Endothelial cell of umbilical vein (primary cell): ENCODE measurements around the gene PXK. TPM values are rescaled to one million over a fixed set of nuclear protein-coding genes. Genes with fewer than 3 reads are reported as not detected.

Experiments used
- BruUV-seq: library from RNA; stranded (reverse); fragments of 400-500 nt; replicated peaks from 2 replicates; lab custom pipeline; 2021; lab: Mats Ljungman, UMichigan
- CTCF ChIA-PET: fragments of 300-600, 350-600 bp; sonication (Branson Sonifier 250); formaldehyde crosslinking; loops from one replicate; lab custom pipeline; 2021; ENCODE audit warnings: antibody characterized with exemption, inconsistent platforms; lab: Charles Lee
- POLR2A ChIA-PET: fragments of 300-600, 350-600 bp; sonication (Branson Sonifier 250); formaldehyde crosslinking; loops from one replicate; lab custom pipeline; 2021; ENCODE audit warnings: antibody characterized with exemption, inconsistent platforms; lab: Charles Lee
- DNase-seq: peaks from one replicate; pipeline ENCODE4 v3.0.0-alpha.2; 2011; ENCODE audit warnings: low read depth, low spot score
- FAIRE-seq: peaks from 2 replicates; lab custom pipeline; 2011; peaks lifted over from hg19 to GRCh38; lab: Jason Lieb, UNC
- H2AFZ ChIP-seq: 2 replicates; pipeline ENCODE4 v1.6.0; 2012; ENCODE audit warnings: low read depth, low read length, control low read depth, inconsistent platforms
- H3K27ac ChIP-seq: 2 replicates; pipeline ENCODE4 v1.5.1; 2011; ENCODE audit warnings: low read depth, mild to moderate bottlenecking, control low read depth, low read length, moderate library complexity; ENCODE audit not compliant: insufficient read depth
- H3K27me3 ChIP-seq, 2 experiments: 2 replicates each; pipeline versions ENCODE4 v1.6.0 to v1.6.1; 2011; ENCODE audit warnings: low read length in 2 of 2, mixed read lengths in 1 of 2; ENCODE audit not compliant: control insufficient read depth in 2 of 2, insufficient read depth in 2 of 2
- H3K36me3 ChIP-seq, 2 experiments: 2 replicates in 1 of 2; 3 replicates in 1 of 2; pipeline ENCODE4 v1.5.1; 2011; ENCODE audit warnings: low read length in 2 of 2, mild to moderate bottlenecking in 1 of 2, moderate library complexity in 1 of 2; ENCODE audit not compliant: control insufficient read depth in 2 of 2, insufficient read depth in 2 of 2; ENCODE audit errors: extremely low read depth in 1 of 2
- H3K4me1 ChIP-seq: 3 replicates; pipeline ENCODE4 v1.5.1; 2011; ENCODE audit warnings: mild to moderate bottlenecking, low read length; ENCODE audit not compliant: control insufficient read depth, insufficient read depth; ENCODE audit errors: extremely low read depth
- H3K4me2 ChIP-seq: 2 replicates; pipeline ENCODE4 v1.6.1; 2011; ENCODE audit warnings: low read length, control low read depth, mixed read lengths; ENCODE audit not compliant: insufficient read depth
- H3K4me3 ChIP-seq, 3 experiments: fragments of 200-600 bp in 1 of 3; sonication (generic), shearing (Covaris generic) in 1 of 3; replicated peaks in 1 of 3; 2 replicates each; pipeline ENCODE4 v1.5.1; 2011 to 2016; ENCODE audit warnings: control low read depth in 3 of 3, low read length in 3 of 3, mild to moderate bottlenecking in 2 of 3, inconsistent platforms in 1 of 3, low read depth in 1 of 3, moderate library complexity in 1 of 3; ENCODE audit not compliant: insufficient read depth in 1 of 3
- H3K79me2 ChIP-seq: 2 replicates; pipeline ENCODE4 v1.6.0; 2012; ENCODE audit warnings: low read length, inconsistent platforms; ENCODE audit not compliant: control insufficient read depth, insufficient read depth
- H3K9ac ChIP-seq: replicated peaks from 2 replicates; pipeline ENCODE3; 2011; ENCODE audit warnings: low read length, control low read depth; ENCODE audit not compliant: insufficient read depth; ENCODE audit errors: extremely low read depth
- H3K9me1 ChIP-seq: replicated peaks from 3 replicates; pipeline ENCODE4 v1.6.0; 2011; ENCODE audit warnings: mild to moderate bottlenecking, low read length; ENCODE audit not compliant: control insufficient read depth, insufficient read depth; ENCODE audit errors: extremely low read depth
- H3K9me3 ChIP-seq: replicated peaks from 2 replicates; pipeline ENCODE4 v1.5.1; 2012; ENCODE audit warnings: low read length, inconsistent platforms; ENCODE audit not compliant: control insufficient read depth, insufficient read depth
- H4K20me1 ChIP-seq: replicated peaks from 2 replicates; pipeline ENCODE3; 2011; ENCODE audit warnings: mild to moderate bottlenecking, low read length; ENCODE audit not compliant: control insufficient read depth, insufficient read depth; ENCODE audit errors: extremely low read depth
- EZH2 ChIP-seq: IDR thresholded peaks from 2 replicates; pipeline ENCODE4 v1.6.1; 2012; ENCODE audit warnings: borderline replicate concordance, low read depth, mild to moderate bottlenecking, moderate library complexity, low read length, inconsistent platforms; ENCODE audit not compliant: severe bottlenecking
- FOS ChIP-seq: IDR thresholded peaks from 2 replicates; pipeline ENCODE4 v1.6.1; 2011; ENCODE audit warnings: mild to moderate bottlenecking, low read length, moderate library complexity, borderline replicate concordance; ENCODE audit not compliant: insufficient read depth
- GATA2 ChIP-seq: IDR thresholded peaks from 2 replicates; pipeline ENCODE4 v1.7.0; 2011; ENCODE audit warnings: low read depth, mild to moderate bottlenecking, moderate library complexity, mixed read lengths, low read length; ENCODE audit not compliant: insufficient read length, insufficient read depth
- JUN ChIP-seq: IDR thresholded peaks from 2 replicates; pipeline ENCODE4 v1.6.1; 2011; ENCODE audit warnings: borderline replicate concordance, low read depth; ENCODE audit not compliant: insufficient read length, insufficient read depth
- MYC ChIP-seq: IDR thresholded peaks from one replicate; pipeline ENCODE4 v1.6.1; 2011; ENCODE audit warnings: mild to moderate bottlenecking, low read depth, low read length
- POLR2A ChIP-seq: IDR thresholded peaks from 2 replicates; pipeline ENCODE4 v1.6.1; 2012; ENCODE audit warnings: low read depth, mild to moderate bottlenecking, control low read depth, low read length
- POLR2AphosphoS5 ChIP-seq: IDR thresholded peaks from 2 replicates; pipeline ENCODE4 v1.6.1; 2012; ENCODE audit warnings: low read depth, mild to moderate bottlenecking, control low read depth, low read length, moderate library complexity; ENCODE audit not compliant: insufficient read depth
- dilution Hi-C: fragments of 300-500 bp; cut with MboI; formaldehyde crosslinking; loops from one replicate; pipeline ENCODE4 v1.15.0; 2019; ENCODE audit warnings: low sequenced_read_pairs; ENCODE audit not compliant: extremely low pct_ligation_motif_present
- intact Hi-C: fragments of 100-400 bp; cut with micrococcal nuclease; formaldehyde crosslinking; loops from one replicate; pipeline ENCODE4 v1.10.0; 2022
- polyA plus RNA-seq, 4 experiments: library from polyadenylated mRNA; depleted of rRNA in 3 of 4; stranded (reverse) in 3 of 4; unstranded in 1 of 4; fragments of >200 nt; gene quantifications; 2 replicates each; pipeline versions ENCODE4 v1.2.1 to v1.2.3, GENCODE V29; 2011 to 2012; ENCODE audit warnings: missing spikeins in 1 of 4
- total RNA-seq: library from RNA; stranded (reverse); gene quantifications from 2 replicates; pipeline ENCODE4 v1.2.3, GENCODE V29; 2021
- TF ChIP-seq, protein P1 (sequence below), 2 donors: IDR thresholded peaks; 1 replicate in 1 of 2; 2 replicates in 1 of 2; pipeline ENCODE4 v1.5.1; 2011; ENCODE audit warnings: low read length in 2 of 2, mild to moderate bottlenecking in 2 of 2, moderate library complexity in 2 of 2, control low read depth in 1 of 2, inconsistent platforms in 1 of 2, low read depth in 1 of 2; ENCODE audit not compliant: insufficient read depth in 1 of 2; ENCODE audit errors: extremely low read depth in 1 of 2
- TF ChIP-seq, protein P2 (sequence below): IDR thresholded peaks from 2 replicates; pipeline ENCODE4 v1.6.1; 2011; ENCODE audit not compliant: insufficient read depth, insufficient read length

PXK gene
- total and polyA plus RNA-seq, 2 donors (not counting 3 experiments of a cell fraction or from before 2014, with no cell fraction given), result 11.3 to 14.6 TPM

DNA sequence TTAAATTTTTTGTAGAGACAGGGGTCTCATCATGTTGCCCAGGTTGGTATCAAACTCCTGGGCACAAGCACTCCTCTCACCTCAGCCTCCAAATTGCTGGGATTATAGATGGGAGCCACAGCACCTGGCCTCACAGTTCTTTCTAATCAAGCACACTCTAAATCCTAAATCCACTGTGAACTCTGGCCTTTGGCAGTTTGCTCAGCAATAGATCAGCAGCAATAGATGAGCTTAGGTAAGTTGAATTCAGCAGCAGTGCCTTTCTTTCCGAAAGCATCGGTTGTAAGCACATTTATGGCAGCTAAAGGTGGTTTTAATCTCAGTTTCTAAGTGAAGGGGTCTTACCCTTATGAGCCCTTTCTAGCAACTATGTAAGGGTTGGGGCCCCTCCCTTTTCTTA is 84.4 kb downstream of the PXK start:
- dilution Hi-C loops (no loop called here), intact Hi-C loops (no loop called here)
- no peak overlapping the region for H3K4me2 ChIP-seq
- H3K9me3 ChIP-seq, result no peaks in the 10 kb centered on the region
- H3K36me3 ChIP-seq, result peaks cover 0 to 2% of the 10 kb centered on the region in 2 experiments
- ChIA-PET POLR2A (no interaction called here), CTCF (interaction anchor here (1.5 to 3.8 kb wide), 4 partner anchors 91 to 110 kb away, joined by 3 to 37 read pairs (median 10); partner anchors contain the start of genes HTD2 and RPP14)
- DNase-seq, result no peak
- H2AFZ ChIP-seq, result no peak overlapping the region
- H3K4me3 ChIP-seq, result no peak overlapping the region
- no peaks in the 10 kb centered on the region for H4K20me1 ChIP-seq
- H3K4me1 ChIP-seq, result no peaks in the 10 kb centered on the region
- H3K9me1 ChIP-seq, result no peaks in the 10 kb centered on the region
- TF ChIP-seq MYC, result no peak
- TF ChIP-seq, protein P1, sequence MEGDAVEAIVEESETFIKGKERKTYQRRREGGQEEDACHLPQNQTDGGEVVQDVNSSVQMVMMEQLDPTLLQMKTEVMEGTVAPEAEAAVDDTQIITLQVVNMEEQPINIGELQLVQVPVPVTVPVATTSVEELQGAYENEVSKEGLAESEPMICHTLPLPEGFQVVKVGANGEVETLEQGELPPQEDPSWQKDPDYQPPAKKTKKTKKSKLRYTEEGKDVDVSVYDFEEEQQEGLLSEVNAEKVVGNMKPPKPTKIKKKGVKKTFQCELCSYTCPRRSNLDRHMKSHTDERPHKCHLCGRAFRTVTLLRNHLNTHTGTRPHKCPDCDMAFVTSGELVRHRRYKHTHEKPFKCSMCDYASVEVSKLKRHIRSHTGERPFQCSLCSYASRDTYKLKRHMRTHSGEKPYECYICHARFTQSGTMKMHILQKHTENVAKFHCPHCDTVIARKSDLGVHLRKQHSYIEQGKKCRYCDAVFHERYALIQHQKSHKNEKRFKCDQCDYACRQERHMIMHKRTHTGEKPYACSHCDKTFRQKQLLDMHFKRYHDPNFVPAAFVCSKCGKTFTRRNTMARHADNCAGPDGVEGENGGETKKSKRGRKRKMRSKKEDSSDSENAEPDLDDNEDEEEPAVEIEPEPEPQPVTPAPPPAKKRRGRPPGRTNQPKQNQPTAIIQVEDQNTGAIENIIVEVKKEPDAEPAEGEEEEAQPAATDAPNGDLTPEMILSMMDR (IDR thresholded peaks at IDR 0.05; ENCODE audit: extremely low read depth in 1 of 2, insufficient read depth in 1 of 2, low read depth in 1 of 2, low read length in 2 of 2), result no peak
- TF ChIP-seq POLR2AphosphoS5, result no peak
- TF ChIP-seq JUN, result no peak
- TF ChIP-seq, protein P2, sequence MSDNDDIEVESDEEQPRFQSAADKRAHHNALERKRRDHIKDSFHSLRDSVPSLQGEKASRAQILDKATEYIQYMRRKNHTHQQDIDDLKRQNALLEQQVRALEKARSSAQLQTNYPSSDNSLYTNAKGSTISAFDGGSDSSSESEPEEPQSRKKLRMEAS, result no peak
- TF ChIP-seq GATA2, result no peak
- no peak for TF ChIP-seq FOS
- TF ChIP-seq EZH2, result no peak
- TF ChIP-seq POLR2A, result no peak
- BruUV-seq, result no TSS peak
- H3K27ac ChIP-seq, result no peak overlapping the region
- no peaks in the 10 kb centered on the region for H3K27me3 ChIP-seq
- H3K79me2 ChIP-seq, result no peaks in the 10 kb centered on the region
- no peak for FAIRE-seq
- H3K9ac ChIP-seq, result no peak overlapping the region
